GM19452 (cell line): ENCODE data around the gene ZNF485.

ENCODE experiments used
- ATAC-seq: cut with Tn5 transposase; IDR thresholded peaks from one replicate; pipeline ENCODE4 v1.9.1; 2021; ENCODE audit not compliant: unreplicated experiment

Gene ZNF485

DNA sequence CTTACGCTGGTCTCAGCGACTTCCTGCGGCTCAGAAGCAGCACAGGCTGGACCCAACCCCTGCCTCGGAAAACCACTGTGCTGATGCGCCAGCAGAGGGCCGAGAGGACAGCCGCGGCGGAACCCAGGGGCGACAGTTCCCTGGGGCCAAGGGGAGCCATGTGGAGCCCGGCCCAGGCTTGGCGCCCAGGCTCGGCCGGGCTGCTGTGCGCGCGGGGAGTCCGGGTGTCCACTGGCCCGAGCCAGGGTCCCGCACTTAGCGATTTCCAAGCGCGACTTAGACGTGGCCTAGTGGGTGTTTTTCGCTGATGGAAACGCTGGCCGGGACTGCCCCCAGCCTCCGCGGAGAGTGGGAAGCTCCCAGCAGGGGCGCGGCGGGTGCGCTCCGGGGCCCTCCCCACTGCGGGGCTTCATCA, 61.1 kb downstream of the ZNF485 start:
- no peak for ATAC-seq
